Right atrium auricular region (tissue), 2 donors: ENCODE results near the gene NEUROD2. TPM values are rescaled to one million over a fixed set of nuclear protein-coding genes. Genes with fewer than 3 reads are reported as not detected.
A peak's percentile ranks its signal among the peaks of the same experiment; 100 is the strongest.

Source experiments
- DNase-seq: peaks from one replicate; pipeline ENCODE4 v3.0.0-alpha.2; 2019; ENCODE audit warnings: low spot score
- H3K27ac ChIP-seq, 2 donors: fragments of 200-600 bp; sonication (generic); 1 replicate in 1 of 2; 2 replicates in 1 of 2; pipeline ENCODE4 v1.5.1; 2016 to 2019
- H3K27me3 ChIP-seq, 2 donors: fragments of 200-600 bp; sonication (generic); one replicate each; pipeline versions ENCODE4 v1.5.1 to v1.6.0; 2017 to 2019
- H3K36me3 ChIP-seq: fragments of 200-600 bp; sonication (generic); one replicate; pipeline ENCODE4 v1.5.1; 2016
- H3K4me1 ChIP-seq, 2 donors: fragments of 200-600 bp; sonication (generic); one replicate each; pipeline versions ENCODE4 v1.5.1 to v1.6.0; 2017 to 2019
- H3K4me3 ChIP-seq, 2 donors: fragments of 200-600 bp; sonication (generic); 1 replicate in 1 of 2; 2 replicates in 1 of 2; pipeline ENCODE4 v1.5.1; 2017 to 2019; ENCODE audit warnings: mild to moderate bottlenecking in 1 of 2, moderate library complexity in 1 of 2
- H3K9me3 ChIP-seq, 2 donors: fragments of 200-600 bp; sonication (generic); one replicate each; pipeline ENCODE4 v1.5.1; 2019
- total RNA-seq, 2 donors: library from RNA; depleted of rRNA; stranded (reverse); fragments of >200 nt; gene quantifications; one replicate each; pipeline ENCODE4 v1.1.0, GENCODE V29; 2016
- TF ChIP-seq, protein P1 (sequence below), 2 donors: fragments of 200-600 bp; sonication (generic); IDR thresholded peaks; one replicate each; pipeline ENCODE4 v1.5.1; 2019; ENCODE audit warnings: antibody characterized with exemption in 2 of 2

NEUROD2 gene
- not detected for total RNA-seq

DNA sequence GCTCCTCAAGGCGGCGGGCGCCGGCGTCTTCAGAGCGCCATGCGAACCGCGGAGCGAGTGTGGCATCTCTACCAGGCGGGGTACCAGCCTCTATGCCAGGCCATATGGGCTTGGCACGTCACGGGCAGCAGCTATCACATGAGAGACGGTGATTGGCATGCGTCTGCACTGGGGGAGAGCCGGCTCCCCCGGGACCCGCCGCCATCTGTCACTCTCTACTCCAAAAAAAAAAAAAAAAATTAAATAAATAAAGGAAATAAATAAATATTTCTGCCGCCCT is at the start of gene NEUROD2:
Gene NEUROD2, minus strand, starts transcription at position 70 of the 280 bp plus-strand sequence. CDS start 1,321 bp downstream, outside the sequence.
- Histone ChIP-seq H3K9me3 (no peaks in the 10 kb centered on the region), H3K36me3 (no peaks in the 10 kb centered on the region), H3K4me1 (peaks cover 0 to 42% of the 10 kb centered on the region in 2 donors), H3K27me3 (peaks cover 36 to 48% of the 10 kb centered on the region in 2 donors), H3K4me3 (peak within 1 kb of the TSS in 1 of 2 donors; percentile 40), H3K27ac (no peak within 1 kb of the TSS)
- TF ChIP-seq, protein P1, sequence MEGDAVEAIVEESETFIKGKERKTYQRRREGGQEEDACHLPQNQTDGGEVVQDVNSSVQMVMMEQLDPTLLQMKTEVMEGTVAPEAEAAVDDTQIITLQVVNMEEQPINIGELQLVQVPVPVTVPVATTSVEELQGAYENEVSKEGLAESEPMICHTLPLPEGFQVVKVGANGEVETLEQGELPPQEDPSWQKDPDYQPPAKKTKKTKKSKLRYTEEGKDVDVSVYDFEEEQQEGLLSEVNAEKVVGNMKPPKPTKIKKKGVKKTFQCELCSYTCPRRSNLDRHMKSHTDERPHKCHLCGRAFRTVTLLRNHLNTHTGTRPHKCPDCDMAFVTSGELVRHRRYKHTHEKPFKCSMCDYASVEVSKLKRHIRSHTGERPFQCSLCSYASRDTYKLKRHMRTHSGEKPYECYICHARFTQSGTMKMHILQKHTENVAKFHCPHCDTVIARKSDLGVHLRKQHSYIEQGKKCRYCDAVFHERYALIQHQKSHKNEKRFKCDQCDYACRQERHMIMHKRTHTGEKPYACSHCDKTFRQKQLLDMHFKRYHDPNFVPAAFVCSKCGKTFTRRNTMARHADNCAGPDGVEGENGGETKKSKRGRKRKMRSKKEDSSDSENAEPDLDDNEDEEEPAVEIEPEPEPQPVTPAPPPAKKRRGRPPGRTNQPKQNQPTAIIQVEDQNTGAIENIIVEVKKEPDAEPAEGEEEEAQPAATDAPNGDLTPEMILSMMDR (IDR thresholded peaks at IDR 0.05): no peak
- no peak for DNase-seq

DNA sequence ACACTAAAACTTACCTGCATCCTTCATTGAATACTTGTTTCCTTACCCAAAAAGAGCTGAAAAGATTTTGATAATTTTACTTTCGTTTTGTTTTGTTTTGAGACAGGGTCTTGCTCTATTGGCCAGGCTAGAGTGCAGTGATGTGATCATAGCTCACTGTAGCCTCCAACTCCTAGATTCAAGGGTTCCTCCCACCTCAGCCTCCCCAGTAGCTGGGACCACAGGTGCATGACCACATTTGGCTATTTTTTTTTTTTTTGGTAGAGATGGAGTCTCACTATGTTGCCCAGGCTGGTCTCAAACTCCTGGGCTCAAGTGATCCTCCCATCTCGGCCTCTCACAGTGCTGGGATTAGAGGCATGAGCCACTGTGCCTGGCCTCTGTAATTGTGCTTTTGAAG is 47.4 kb upstream of the NEUROD2 start:
- no peak overlapping the region for H3K27ac ChIP-seq
- no peak for DNase-seq
- H3K9me3 ChIP-seq: no peaks in the 10 kb centered on the region
- peaks cover 0 to 57% of the 10 kb centered on the region in 2 donors for H3K4me1 ChIP-seq
- TF ChIP-seq, protein P1 (IDR thresholded peaks at IDR 0.05): no peak
- peaks cover 8% of the 10 kb centered on the region for H3K36me3 ChIP-seq
- H3K4me3 ChIP-seq: no peak overlapping the region
- no peaks in the 10 kb centered on the region for H3K27me3 ChIP-seq

DNA sequence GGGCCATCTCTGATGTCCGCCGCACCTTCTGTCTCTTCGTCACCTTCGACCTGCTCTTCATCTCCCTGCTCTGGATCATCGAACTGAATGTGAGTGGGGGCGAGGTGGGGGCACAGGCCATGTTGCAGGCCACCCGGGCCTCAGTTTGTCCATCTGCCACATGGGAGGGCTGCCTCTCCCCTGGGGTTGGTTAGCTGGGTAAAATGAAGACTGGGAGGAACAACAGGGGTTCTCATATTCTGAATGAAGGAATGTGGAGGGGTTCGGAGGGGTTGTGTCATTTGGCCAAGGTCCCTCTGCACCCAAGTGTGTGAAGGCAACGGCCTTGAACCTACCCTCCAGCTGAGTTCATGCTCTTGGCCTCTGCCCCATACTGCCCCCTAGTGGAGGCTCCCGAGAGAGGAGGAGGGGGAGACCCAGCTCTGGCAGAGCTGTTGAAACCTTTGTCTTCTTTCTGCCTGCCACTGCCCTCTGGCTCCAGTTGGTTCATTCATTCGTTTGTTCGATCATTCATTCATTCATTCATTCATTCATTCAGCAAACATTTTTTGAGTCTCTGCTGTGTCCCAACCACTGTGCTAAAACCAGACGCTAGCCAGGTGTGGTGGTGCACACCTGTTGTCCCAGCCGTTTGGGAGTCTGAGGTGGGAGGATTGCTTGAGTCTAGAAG is 46.1 kb upstream of the NEUROD2 start:
- Histone ChIP-seq H3K4me1 (peaks cover 0 to 44% of the 10 kb centered on the region in 2 donors), H3K27ac (no peak overlapping the region), H3K36me3 (peaks cover 7% of the 10 kb centered on the region), H3K9me3 (no peaks in the 10 kb centered on the region), H3K4me3 (no peak overlapping the region), H3K27me3 (no peaks in the 10 kb centered on the region)
- TF ChIP-seq, protein P1 (IDR thresholded peaks at IDR 0.05): peak; percentile 66 to 78
- DNase-seq: no peak

DNA sequence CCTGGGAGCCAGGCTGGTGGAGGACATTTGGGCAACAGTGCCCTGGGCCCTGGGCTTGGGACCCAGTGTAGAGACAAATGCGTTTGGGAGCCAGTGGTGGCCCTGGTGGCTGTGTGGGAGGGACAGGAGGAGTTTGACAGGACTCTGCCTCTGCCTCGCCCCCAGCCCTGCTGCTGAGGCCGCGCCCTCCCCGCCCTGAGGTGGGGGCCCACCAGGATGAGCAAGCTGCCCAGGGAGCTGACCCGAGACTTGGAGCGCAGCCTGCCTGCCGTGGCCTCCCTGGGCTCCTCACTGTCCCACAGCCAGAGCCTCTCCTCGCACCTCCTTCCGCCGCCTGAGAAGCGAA is 45.6 kb upstream of the NEUROD2 start:
- no peak overlapping the region for H3K27ac ChIP-seq
- no peak for DNase-seq

DNA sequence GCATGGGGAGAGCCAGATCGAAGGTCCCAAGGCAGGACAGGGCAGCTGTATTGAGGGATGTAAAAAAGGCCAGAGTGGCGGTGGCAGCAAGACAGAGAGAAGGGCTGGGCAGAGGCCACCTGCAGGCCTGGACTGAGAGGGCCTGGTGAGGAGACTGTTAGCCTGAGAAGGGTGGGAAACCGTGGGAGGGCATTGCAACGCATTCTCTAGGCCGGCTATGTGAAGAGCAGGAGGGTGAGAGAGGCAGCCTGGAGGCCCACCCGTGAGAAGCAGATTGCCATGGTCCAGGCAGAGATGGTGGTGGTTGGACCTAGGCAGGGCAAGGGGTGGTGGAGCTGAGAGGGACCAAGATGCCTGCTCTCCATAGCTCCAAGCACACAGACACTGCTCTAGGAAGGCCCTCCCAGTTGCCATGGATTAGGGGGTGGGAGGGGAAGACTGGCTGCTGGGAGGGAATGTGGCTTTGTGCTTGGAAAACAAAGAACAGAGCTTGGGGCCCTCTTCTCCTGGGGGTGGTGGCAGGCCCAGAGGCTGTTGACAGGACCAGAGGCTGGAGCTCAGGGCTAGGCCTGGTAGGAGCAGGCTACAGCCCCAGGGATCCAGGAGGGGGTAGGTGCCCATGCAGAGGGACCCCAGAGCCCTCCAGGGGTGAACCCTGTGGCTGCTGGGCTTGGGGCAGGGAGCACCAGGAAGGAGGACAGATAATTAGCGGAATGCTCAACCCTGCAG is 45.0 kb upstream of the NEUROD2 start:
- Histone ChIP-seq H3K27ac (no peak overlapping the region), H3K27me3 (no peaks in the 10 kb centered on the region), H3K4me3 (no peak overlapping the region), H3K36me3 (no peaks in the 10 kb centered on the region), H3K4me1 (peaks cover 0 to 36% of the 10 kb centered on the region in 2 donors), H3K9me3 (no peaks in the 10 kb centered on the region)
- TF ChIP-seq, protein P1 (IDR thresholded peaks at IDR 0.05): no peak
- no peak for DNase-seq

More for the DNA sequence above, 45.6 kb upstream of the NEUROD2 start:
- Histone ChIP-seq H3K4me3 (no peak overlapping the region), H3K4me1 (peaks cover 0 to 39% of the 10 kb centered on the region in 2 donors), H3K36me3 (peaks cover 3% of the 10 kb centered on the region), H3K27me3 (no peaks in the 10 kb centered on the region), H3K9me3 (no peaks in the 10 kb centered on the region)
- TF ChIP-seq, protein P1 (IDR thresholded peaks at IDR 0.05): no peak
